Mucosa of gallbladder (tissue), 1 donor: ENCODE data around the gene MYT1. TPM values are rescaled to one million over a fixed set of nuclear protein-coding genes. Genes with fewer than 3 reads are reported as not detected.

Source experiments
- DNase-seq: peaks from one replicate; pipeline ENCODE4 v3.0.0-alpha.2; 2020; ENCODE audit warnings: low spot score
- total RNA-seq: library from RNA; stranded (reverse); gene quantifications from one replicate; pipeline ENCODE4 v1.2.1, GENCODE V29; 2021
- donor health status: DM: no; HTN: no; CAD: no.

The MYT1 gene
- total RNA-seq, 1 donor from 2014 or later = 0.17 TPM

GRCh38 chr20:64244281-64244805 lies 80.1 kb downstream of the MYT1 start:
- no peak for DNase-seq

DNA sequence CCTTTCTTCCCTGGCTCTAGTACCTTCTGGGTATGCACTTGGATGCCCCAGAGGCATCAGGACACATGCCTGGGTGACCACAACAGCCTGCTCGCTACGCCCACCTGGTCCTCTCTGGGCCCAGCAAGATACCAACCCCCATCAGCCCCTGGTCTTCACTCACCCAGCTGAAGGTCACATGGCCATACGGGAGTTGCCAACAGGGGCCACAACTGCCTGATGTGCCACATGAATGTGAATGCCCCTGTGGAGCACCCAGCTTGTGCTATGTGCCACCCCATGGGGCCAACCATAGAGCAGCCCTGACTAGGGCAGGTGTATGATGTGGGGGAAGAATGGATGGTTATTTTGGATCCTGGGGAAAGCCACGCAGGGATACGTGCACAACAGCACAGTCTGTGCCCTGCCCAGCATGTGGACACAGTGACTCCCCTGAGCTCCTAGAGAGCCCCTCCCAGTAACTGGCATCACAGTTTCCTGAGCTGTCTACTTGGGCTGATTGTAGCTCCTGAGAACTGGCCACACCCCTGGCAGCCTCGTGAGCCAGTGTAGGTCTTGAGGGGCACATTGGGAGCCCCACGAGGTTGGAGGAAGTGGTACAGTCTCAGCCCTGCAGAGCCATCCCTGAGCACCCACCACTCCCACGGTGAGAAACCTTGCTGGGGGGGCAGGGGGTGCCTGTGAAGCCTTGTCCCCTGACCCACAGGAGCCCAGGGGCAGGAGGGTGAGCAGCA lies 80.8 kb downstream of the MYT1 start:
- DNase-seq = no peak

GRCh38 chr20:64245746-64246595 lies 81.7 kb downstream of the MYT1 start:
- DNase-seq = no peak

DNA sequence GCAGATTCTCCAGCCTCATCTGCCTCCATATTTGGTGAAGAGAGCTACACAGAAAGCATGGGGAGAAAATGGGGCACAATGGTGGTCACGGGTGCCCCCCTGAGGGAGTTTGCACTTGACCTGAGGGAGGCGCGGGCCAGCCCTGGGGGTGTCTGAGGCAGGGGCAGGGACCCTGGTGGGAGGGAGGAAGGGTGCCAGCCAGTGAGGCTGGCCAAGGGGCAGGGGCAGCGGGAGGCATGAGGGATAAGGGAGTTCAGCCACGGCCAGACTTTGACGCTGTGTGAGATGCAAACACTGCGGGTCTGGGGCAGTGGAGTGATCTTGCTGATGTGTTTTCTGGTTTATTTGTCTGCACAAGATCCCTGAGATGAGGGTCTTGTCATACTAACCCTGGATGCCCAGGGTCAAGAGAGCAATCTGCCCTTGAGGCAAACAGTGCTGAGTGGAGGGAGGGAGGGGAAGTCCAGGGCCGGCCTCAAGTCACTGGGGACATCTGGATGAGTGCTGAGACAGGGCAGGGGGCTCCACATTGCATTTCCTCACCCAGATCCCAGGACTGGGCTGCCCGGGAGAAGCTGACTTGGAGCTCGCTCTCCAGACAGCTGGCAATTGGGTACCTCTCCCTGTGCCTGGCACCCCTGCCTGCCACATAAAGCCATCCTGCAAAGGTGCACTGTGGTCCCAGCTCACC lies 82.5 kb downstream of the MYT1 start:
- DNase-seq = no peak

- no peak for DNase-seq
Measured at GRCh38 chr20:64247307-64247618, 83.0 kb downstream of the MYT1 start.

- no peak for DNase-seq
Measured at GRCh38 chr20:64247970-64248841, 84.0 kb downstream of the MYT1 start.

DNA sequence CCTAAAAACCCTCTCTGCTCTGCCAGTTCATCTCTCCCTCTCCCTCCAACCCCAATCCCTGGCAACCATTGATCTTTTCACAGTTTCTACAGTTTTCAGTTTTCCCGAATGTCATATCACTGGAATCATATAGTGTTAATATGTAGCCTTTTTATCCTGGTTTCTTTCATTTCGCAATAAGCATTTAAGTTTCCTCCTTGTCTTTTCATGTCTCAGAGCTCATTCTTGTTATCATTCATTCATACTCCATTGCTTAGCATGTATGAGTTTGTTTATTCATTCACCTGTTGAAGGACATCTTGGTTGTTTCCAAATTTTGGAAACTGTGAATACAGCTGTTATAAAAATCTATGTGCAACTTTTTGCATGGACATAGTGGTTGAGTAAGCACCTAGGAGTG lies 85.8 kb downstream of the MYT1 start:
- DNase-seq = no peak

DNA sequence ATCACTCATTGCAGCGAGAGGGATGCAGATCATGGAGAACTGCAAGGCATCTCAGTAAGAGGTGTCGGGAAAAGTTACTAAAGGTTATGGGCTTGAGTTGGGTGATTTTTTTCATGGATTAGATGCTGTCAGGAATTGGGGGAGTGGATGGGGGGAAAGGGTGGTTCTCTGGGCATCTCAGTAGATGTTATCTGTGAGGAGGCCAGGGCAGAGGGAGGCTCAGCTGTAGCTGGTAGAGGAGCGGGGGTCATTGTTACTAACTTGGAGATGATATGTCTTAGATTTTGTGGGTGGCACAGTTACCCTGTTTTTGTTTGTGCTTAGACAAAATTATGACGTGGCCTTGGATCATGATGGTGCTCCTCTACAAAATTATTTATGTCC lies 88.7 kb downstream of the MYT1 start:
- no peak for DNase-seq

DNA sequence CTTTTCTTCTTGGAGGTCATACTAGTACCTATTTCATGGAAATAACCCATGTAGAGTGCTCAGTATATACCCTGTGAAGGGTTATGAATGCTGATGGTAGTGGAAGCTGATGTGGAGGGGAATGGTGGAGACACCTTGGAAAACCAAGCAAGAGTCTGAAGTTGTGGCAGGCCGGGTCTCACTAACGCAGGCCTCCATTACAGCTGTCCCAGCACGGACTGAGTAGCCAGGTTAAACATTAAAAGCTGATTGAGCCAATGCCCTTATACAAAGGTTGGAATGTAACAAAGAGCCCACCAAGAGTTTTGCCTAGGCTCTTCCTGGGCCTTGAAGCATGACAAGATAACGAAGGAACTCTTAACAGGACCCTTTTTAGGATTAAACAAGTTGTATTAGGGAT lies 89.2 kb downstream of the MYT1 start:
- DNase-seq = no peak

DNA sequence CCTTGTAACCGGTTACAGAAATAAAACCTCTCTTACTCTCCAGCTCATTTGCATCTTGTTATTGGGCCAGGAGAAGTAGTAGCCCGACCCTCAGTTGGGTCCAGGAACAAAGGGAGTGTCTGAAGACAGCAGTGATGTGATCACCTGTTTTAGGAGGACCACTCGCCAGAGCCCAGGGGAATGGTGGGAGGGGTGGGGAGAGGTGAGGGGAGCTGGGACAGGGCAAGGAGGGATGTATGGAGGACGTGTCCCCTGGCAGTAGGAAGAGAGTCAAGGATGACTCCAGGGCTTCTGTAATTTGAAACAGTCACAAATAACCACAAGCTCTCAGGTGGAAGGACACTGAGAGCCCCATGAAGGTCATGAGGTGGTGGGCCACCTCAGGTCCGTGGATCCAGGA lies 89.9 kb downstream of the MYT1 start:
- DNase-seq = no peak

GRCh38 chr20:64254571-64255360 lies 90.5 kb downstream of the MYT1 start:
- no peak for DNase-seq

DNA sequence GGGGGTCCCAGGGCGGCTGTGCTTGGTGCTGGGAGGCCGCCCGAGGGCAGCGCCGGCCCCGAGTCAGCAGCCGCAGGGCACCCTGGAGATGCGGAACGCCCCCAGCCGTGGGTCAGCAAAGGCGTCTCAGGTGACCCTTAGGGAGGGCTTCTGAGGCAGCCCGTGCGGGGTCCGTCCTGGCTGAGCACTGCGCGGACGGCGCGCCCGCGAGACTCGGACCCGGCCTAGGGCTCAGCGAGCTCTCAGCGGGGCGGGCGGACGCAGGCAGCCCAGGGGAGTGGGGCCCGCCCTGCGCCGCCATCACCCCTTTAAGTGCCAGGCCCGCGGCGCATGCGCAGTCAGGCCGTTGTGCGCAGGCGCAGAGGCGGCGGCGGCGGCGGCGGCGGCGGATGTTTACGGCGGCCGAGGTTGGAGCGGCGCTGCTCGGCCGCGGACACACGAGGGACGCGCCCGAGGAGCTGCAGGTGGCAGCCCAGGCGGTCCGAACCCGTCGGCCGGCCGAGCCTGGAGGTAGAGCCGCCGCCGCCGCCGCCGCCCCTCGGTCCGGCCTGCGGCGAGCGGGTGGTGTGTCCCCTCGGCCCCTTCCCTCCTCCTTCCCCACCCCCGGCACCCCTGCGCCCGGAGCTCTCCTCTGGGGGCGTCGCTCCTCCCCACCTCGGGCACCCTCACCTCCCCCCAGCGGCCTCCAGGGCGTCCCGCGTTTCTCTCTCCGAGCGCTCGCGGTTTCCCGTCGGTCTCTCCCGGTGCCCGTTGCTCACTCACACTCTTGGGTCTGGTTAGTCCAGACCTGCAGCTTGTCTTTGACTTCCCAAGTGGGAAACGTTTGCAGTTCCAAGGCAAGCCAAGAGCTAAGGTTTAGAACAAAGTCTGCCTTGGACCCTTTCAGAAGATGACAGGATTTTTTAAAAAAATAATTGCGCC lies 91.4 kb downstream of the MYT1 start, which contains the start of gene PCMTD2:
TSS of gene PCMTD2 (plus strand) at position 388 of the 921 bp plus-strand sequence. CDS start 4,218 bp downstream, outside the sequence.
- DNase-seq = peak; percentile 81

GRCh38 chr20:64256282-64256935 lies 92.2 kb downstream of the MYT1 start:
- no peak for DNase-seq

DNA sequence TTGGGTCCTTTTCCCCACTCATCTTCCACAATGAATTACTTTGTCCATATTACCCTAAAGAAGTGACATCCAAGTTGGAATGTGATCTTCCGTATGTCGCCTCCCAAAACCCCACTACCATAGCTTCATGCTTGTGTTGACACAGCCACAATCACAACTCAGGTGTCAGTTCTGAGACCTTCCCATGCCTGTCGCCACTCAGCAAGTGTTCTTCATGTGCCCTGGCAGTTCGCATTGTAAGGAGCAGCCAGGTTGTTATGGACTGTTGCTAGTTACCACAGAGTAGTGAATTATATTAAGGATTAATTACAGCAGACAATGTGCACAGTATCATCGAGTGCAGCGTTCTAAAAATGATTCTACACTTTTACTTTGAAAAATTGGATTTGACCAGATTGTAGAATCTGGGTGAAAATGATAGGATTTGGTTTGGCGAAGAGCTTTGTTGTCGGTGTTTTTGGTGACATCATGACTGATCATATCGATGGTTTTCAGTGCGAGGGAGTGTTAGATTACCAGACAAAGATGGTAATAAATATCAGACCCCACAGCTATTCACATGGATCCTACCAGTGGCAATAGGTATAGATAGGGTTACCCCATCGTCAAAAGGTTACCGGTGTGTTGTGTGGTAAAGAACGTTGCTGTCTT lies 93.0 kb downstream of the MYT1 start:
- DNase-seq = no peak

DNA sequence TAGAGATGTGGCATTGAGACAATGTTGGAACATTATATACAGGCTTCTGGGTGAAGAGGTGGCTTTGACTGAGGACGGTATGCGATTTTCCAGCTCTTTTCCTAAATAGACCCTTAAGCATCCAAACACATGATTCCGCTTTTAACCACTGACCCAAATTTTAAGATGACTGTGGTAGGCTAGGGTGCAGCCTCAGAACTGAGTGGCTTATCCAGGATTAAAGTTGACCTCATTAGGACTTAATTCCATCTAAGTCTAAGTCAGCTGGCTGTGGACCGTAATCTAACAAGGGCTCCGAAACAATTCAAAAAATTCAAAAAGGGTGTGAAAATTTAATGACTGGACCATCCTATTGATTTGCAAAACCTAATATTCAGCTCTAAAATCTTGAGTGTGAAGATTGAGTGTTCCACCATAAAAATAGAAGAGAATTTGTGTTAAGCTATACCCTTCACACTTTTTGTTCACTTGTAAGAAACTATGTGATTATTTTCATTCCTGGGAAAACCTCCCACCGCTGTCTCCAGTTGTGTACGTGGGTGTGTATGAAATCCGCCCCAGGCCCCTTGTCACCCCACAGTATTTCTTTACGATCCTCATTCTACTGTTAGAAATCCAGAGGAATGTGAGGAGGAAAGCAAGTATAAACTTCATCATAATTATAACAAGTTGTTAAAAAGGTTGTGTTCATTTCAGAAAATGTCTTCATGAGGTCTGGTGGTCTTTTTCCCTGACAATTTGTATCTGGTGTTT lies 94.0 kb downstream of the MYT1 start:
- DNase-seq = no peak

DNA sequence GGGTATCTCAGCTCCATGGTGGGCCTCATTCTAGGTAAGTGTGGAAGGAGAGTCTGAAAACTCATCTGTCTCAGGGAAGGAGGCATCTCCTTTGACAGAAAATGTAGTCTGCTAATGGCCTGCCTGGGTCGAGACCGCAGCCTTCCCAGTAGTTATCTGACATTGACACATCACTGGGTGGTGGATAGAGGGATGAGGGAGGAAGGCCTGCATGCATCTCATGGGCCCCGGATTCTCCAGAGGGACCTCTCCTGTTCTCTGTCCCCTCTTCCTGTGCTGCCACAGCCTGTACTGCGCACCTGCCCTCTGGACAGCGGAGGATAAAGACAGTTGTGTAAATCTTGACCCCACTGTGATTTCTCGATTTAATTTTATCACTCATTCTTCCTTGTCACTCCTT lies 96.0 kb downstream of the MYT1 start:
- no peak for DNase-seq

GRCh38 chr20:64261138-64261537 lies 96.9 kb downstream of the MYT1 start:
- no peak for DNase-seq

GRCh38 chr20:64264091-64264490 lies 99.8 kb downstream of the MYT1 start:
- DNase-seq = no peak
